H54 (cell line): ENCODE data around the gene SEMA5A.

Experiments used
- DNase-seq: peaks from one replicate; pipeline ENCODE4 v3.0.0; 2011; ENCODE audit warnings: low spot score, mixed read lengths; ENCODE audit not compliant: insufficient read length
- FAIRE-seq: peaks from 3 replicates; lab custom pipeline; 2011; peaks lifted over from hg19 to GRCh38; lab: Jason Lieb, UNC
- POLR2A ChIP-seq: IDR thresholded peaks from 2 replicates; pipeline ENCODE4 v1.6.1; 2011; ENCODE audit warnings: low read depth, mild to moderate bottlenecking, low read length

SEMA5A gene

GRCh38 chr5:9069650-9070049 lies 476.2 kb downstream of the SEMA5A start:
- TF ChIP-seq POLR2A, result no peak
- no peak for FAIRE-seq

GRCh38 chr5:9067154-9067553 lies 478.7 kb downstream of the SEMA5A start:
- TF ChIP-seq POLR2A, result no peak
- no peak for DNase-seq
- FAIRE-seq, result no peak

More at GRCh38 chr5:9069650-9070049, 476.2 kb downstream of the SEMA5A start:
- DNase-seq, result no peak

GRCh38 chr5:9066349-9066748 lies 479.5 kb downstream of the SEMA5A start:
- FAIRE-seq, result no peak
- TF ChIP-seq POLR2A, result no peak
- DNase-seq, result no peak

GRCh38 chr5:9063615-9064245 lies 482.1 kb downstream of the SEMA5A start:
- no peak for TF ChIP-seq POLR2A
- FAIRE-seq (no peak), DNase-seq (no peak)

- no peak for FAIRE-seq
- TF ChIP-seq POLR2A, result no peak
- DNase-seq, result no peak
These were observed 483.0 kb downstream of the SEMA5A start for GRCh38 chr5:9062873-9063272.

GRCh38 chr5:9059920-9060691 lies 485.8 kb downstream of the SEMA5A start:
- peak; percentile 91 for DNase-seq
- TF ChIP-seq POLR2A, result no peak
- FAIRE-seq, result peak; percentile 98

GRCh38 chr5:9058666-9059065 lies 487.2 kb downstream of the SEMA5A start:
- DNase-seq (no peak), FAIRE-seq (no peak)
- no peak for TF ChIP-seq POLR2A

- no peak for TF ChIP-seq POLR2A
- DNase-seq (no peak), FAIRE-seq (no peak)
These were observed 487.7 kb downstream of the SEMA5A start for GRCh38 chr5:9058161-9058560.

- TF ChIP-seq POLR2A, result no peak
These were observed 488.4 kb downstream of the SEMA5A start for GRCh38 chr5:9057406-9058000.

GRCh38 chr5:9056046-9056445 lies 489.8 kb downstream of the SEMA5A start:
- FAIRE-seq, result no peak
- DNase-seq, result no peak
- no peak for TF ChIP-seq POLR2A

More at GRCh38 chr5:9057406-9058000, 488.4 kb downstream of the SEMA5A start:
- no peak for FAIRE-seq
- DNase-seq, result no peak

GRCh38 chr5:9054821-9055589 lies 490.9 kb downstream of the SEMA5A start:
- DNase-seq (no peak), FAIRE-seq (no peak)
- TF ChIP-seq POLR2A, result no peak

- no peak for FAIRE-seq
- TF ChIP-seq POLR2A, result no peak
- DNase-seq, result no peak
These were observed 491.6 kb downstream of the SEMA5A start for GRCh38 chr5:9054322-9054721.

GRCh38 chr5:9052421-9052820 lies 493.5 kb downstream of the SEMA5A start:
- TF ChIP-seq POLR2A, result no peak
- DNase-seq (no peak), FAIRE-seq (no peak)

- FAIRE-seq, result no peak
- no peak for DNase-seq
- TF ChIP-seq POLR2A, result no peak
These were observed 494.1 kb downstream of the SEMA5A start for GRCh38 chr5:9051779-9052178.

- FAIRE-seq (no peak), DNase-seq (no peak)
- TF ChIP-seq POLR2A, result no peak
These were observed 497.9 kb downstream of the SEMA5A start for GRCh38 chr5:9047932-9048331.
